NB4 (cell line): ENCODE data around the gene MAGI2.

Experiments used
- MYC ChIP-seq: IDR thresholded peaks from 2 replicates; pipeline ENCODE4 v1.6.1; 2011; ENCODE audit warnings: low read depth, low read length
- TF ChIP-seq, protein P1 (sequence below): IDR thresholded peaks from one replicate; pipeline ENCODE4 v1.5.1; 2012; ENCODE audit warnings: low read depth, low read length

DNA sequence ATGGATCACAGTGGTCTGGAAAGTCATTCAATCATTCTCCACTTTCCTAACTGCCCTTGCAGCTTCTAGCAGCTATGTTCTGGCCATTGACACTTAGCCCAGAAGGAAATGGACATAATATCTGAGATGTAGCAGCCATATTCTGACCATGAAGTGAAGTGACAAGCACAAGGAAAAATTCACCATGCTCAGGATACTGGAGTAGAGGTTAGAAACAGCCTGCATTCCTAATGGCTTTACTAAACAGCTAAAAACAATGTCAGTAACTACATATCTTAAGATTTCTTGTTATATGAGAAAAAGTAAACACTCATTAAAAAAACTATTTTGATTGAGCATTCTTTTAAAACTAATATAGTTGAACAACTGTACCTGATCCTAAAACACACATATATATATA is 443.8 kb downstream of the MAGI2 start:
- TF ChIP-seq, protein P1, sequence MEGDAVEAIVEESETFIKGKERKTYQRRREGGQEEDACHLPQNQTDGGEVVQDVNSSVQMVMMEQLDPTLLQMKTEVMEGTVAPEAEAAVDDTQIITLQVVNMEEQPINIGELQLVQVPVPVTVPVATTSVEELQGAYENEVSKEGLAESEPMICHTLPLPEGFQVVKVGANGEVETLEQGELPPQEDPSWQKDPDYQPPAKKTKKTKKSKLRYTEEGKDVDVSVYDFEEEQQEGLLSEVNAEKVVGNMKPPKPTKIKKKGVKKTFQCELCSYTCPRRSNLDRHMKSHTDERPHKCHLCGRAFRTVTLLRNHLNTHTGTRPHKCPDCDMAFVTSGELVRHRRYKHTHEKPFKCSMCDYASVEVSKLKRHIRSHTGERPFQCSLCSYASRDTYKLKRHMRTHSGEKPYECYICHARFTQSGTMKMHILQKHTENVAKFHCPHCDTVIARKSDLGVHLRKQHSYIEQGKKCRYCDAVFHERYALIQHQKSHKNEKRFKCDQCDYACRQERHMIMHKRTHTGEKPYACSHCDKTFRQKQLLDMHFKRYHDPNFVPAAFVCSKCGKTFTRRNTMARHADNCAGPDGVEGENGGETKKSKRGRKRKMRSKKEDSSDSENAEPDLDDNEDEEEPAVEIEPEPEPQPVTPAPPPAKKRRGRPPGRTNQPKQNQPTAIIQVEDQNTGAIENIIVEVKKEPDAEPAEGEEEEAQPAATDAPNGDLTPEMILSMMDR, result no peak
- no peak for TF ChIP-seq MYC
